Stimulated activated CD4-positive, alpha-beta T cell treated with anti-CD3 and anti-CD28 coated beads, Interleukin-4, amount 100 ng/mL, for 4 hours (primary cell): ENCODE data around the gene TSPEAR.
A peak's percentile ranks its signal among the peaks of the same experiment; 100 is the strongest.
"Not testable (repeated sequence)": the region's sequence is repeated elsewhere in the genome, so short reads cannot be mapped to it uniquely, and the experiment has no call there.

ENCODE experiments used
- DNase-seq, 2 experiments: peaks; one replicate each; pipeline ENCODE4 v3.0.0-alpha.2; 2020

Gene TSPEAR

DNA sequence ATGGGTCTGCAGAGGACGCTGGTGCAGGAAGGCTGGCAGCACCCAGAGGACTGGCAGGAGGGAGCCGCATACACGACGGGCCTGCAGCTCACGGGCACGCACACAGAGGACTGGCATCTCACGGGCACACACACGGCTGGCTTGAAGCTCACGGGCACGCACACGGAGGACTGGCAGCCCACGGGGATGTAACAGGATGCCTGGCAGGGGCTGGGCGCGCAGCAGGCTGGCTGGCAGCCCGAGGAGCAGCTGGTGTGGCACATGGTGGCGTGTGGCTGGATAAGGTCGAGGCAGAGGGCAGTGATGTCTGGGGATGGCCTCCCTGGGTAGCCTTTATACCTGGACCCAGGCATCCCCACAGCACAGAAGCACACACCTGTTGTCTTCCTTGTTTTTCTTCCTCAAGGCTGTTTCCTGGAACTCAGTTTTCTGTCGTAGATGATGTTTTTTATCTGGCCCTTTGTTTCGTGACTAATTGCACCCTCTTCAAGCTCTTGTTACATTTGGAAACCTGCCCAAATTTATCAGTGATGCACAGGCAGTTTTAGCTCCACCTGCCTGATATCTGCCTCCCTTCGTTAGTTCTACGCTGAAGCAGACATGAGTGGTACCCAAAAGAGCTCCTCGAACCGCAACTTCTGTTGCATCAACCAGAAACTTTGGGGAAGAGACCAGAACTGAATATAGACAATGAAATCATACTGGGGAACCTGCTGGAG is 29.4 kb downstream of the TSPEAR start, which contains the start of gene KRTAP12-1:
Gene KRTAP12-1 (minus strand): TSS at position 303 of the 719 bp plus-strand sequence. CDS start 40 bp downstream, at position 263.
- no peak for DNase-seq

DNA sequence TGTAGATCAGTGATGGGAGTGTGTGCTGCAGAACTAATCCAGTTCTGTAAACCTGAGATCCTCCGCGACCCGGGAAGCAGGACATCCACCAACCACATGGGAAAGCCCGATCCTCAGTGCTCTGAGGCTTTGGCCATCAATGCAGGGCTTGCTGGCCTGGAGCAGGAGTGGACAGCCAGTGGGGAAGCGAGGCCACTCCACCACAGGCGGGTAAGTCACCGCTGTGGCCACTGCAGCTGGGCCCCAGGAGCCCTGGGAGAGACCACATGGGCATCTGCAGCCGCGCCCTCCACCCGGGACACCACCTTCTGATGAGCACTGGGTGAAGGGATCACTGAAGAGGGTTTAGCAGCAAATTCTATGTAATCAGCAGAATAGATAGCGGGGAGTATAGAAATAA is 30.2 kb downstream of the TSPEAR start:
- DNase-seq: no peak

DNA sequence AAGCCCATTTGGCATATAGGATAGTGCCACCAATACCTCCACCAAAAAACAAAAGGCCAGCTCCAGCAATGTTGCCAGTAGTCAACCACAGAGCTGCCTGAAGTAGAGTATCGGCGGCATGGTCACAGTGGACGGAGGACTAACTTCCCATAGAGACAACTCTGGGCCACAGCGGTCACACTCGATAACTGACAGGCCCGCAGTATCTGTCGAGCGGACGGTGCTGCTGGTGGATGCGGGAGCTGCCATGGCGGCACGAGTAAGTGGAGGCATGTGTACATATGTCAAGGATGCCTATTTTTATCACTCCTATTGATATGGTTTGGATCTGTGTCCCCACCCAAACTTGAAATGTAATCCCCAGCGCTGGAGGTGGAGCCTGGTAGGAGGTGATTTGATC is 33.5 kb downstream of the TSPEAR start:
- no peak for DNase-seq

DNA sequence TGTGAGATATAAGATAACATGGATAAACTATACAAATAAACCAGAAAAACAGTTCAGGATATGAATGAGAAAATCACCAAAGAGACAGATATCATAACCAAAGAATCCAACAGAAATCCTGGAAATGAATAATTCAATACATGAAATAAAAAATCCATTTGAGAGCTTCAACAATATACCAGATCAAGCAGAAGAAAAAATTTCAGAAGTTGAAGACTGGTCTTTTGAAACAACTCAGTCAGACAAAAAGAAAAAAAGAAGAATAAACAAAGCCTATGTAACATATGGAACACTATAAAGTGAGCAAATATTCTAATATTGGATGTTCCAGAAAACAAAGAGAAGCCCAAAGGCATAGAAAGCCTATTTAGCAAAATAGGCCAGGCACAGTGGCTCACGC is 39.5 kb downstream of the TSPEAR start:
- DNase-seq: no peak

DNA sequence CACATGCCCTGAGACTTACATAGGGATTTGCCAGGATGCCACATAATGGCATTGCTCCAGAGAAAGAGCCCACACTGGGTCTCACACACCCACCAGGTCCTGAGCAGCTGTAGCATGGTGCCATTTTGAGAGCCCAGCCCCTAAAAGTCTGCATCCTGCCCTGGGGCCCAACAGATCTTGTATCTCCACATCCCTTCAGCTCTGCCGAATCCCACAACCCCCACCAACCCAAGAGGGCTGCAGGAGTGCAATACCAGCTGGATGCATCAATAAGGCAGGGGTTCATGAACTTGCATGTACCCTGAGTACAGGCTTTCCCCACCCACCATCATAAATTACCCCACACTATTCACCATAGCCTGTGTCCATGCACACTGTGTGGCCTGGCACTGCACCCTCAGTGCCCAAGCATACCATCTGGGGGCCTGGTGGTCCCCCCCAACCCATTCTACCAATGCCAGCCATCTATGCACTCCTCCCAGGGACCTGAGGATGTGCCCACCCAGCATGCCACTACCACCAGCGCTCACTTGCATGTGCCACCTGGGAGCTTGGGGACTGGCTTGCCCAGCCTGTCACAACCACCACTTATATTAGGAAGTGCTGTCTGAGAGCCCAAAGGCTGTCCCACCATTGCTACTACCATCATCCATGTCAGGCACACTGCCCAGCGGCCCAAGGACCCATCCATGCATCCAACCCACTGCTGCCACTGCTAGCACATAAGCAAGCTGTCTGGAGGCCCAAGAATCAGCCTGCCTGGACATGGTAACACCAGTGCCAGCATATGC is 40.5 kb downstream of the TSPEAR start:
- DNase-seq: no peak

DNA sequence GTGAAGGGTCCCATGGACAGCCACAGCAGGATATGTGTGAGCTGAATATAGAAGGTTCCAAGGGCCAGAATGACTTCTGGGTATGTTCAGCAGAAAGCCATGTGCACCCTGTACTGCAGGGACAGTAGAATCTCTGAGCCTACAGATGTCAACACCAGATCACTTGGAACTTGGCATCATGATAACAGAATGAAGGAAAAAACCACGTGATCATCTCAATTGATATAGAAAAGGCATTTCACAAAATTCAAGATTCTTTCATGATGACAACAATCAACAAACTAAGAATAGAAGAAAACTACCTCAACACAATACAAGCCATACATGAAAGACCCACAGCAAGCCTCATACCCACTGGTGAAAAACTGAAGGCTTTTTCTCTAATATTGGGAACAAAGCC is 43.8 kb downstream of the TSPEAR start:
- DNase-seq: no peak

DNA sequence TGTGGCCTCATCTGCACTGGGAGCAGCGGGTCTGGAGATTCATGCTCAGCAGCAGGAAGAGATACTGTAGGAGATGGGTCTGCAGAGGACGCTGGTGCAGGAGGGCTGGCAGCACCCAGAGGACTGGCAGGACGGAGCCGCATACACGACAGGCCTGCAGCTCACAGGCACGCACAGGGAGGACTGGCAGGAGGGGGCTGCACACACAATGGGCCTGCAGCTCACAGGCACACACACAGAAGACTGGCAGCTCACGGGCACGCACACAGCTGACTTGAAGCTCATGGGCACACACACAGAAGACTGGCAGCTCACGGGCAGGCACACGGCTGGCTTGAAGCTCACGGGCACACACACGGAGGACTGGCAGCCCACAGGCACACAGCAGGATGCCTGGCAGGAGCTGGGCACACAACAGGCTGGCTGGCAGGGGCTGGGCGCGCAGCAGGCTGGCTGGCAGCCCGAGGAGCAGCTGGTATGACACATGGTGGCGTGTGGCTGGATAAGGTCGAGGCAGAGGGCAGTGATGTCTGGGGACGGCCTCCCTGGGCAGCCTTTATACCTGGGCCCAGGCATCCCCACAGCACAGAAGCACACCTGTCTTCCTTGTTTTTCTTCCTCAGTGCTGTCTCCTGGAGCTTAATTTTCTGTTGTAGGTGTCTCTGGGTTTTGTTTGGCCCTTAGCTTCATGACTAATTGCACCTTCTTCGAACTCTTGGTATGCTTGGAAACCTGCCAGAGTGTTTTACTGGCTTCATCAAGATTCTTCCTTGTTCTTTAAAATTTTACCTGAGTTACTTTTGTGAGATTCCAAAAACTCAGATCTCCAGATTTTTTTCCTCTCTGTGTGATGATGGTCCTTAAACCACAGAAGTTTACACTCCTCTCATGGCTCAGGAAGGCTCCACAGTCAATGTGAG is 44.7 kb downstream of the TSPEAR start, which contains the start of gene KRTAP12-2:
Gene KRTAP12-2 (minus strand): TSS at position 527 of the 920 bp plus-strand sequence. CDS start 41 bp downstream, at position 486.
- DNase-seq: no peak

DNA sequence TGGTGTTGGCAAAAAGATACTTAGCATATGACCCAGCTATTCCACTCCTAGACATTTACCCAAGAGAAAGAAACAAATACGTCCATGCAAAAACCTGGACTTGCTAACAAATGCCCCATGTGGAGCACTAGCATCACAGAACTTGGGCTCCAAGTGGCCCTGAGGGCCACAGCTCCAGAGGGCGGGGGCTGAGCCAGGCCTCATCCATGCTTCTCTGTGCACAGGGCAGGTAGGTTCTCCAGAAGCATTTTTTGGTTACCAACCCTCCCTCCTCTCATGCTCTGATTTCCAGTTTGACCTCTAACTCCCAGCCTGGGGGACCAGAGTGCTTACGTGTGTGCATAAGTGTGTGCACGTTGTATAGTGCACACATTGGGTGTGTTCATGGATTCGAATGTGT is 46.7 kb downstream of the TSPEAR start:
- DNase-seq: no peak

DNA sequence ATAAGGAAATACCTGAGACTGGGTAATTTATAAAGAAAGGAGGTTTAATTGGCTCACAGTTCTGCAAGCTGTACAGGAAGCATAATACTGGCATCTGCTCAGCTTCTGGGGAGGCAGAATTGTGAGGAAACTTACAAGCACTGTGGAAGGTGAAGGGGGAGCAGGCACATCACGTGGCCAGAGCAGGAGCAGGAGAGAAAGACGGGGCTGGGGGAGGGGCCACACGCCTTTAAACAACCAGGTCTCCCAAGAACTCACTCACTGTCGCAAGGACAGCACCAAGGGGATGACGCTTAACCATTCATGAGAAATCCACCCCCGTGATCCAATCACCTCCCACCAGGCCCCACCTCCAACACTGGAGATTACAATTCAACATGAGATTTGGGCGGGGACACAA is 49.8 kb downstream of the TSPEAR start:
- DNase-seq: not testable (repeated sequence)

DNA sequence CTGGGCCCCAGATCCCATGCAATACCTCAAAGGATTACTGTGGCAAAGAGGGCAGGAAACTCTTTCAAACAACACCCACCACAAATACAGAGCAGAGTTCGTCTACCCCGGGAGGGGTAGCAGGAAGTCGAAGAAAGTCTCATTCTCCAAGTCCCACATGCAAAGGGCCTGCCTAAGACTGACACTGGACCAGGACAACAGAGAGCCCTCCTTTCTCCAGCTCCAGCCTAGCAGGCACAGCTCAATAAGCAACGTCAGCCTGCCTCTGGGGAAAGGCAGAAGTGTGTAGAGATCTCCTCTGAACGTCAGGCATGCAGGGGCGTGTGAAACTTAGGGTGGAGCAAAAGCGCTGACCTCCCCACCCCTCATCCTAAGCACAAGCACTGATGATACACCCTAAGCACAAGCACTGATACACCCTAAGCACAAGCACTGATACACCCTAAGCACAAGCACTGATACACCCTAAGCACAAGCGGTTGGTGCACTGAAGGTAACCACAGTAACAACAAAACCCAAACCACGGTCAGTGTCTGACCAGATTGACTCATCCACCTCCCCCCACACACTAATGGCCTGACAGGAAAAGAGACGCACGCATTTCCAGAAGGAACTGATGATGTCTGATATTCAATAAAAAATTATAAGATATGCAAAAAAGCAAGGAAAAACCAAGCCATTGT is 52.3 kb downstream of the TSPEAR start:
- DNase-seq: no peak

DNA sequence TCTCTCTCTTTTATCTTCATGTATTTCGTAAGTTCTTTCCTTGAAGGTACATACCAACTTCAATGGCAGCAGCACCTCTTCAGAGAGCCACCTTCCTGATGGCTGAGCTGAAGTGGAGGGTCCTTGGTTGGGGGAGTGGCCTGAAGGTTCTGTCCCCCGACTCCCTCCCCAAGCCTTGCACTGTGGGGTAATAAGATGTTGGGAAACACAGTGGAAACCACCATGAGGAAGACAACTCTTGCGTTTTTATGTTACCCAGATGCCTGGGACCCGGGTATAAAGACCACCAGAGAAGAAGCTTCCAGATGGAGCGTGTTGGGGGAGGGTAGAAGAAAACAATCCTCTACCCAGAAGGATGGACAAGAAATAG is 52.8 kb downstream of the TSPEAR start:
- DNase-seq: no peak

DNA sequence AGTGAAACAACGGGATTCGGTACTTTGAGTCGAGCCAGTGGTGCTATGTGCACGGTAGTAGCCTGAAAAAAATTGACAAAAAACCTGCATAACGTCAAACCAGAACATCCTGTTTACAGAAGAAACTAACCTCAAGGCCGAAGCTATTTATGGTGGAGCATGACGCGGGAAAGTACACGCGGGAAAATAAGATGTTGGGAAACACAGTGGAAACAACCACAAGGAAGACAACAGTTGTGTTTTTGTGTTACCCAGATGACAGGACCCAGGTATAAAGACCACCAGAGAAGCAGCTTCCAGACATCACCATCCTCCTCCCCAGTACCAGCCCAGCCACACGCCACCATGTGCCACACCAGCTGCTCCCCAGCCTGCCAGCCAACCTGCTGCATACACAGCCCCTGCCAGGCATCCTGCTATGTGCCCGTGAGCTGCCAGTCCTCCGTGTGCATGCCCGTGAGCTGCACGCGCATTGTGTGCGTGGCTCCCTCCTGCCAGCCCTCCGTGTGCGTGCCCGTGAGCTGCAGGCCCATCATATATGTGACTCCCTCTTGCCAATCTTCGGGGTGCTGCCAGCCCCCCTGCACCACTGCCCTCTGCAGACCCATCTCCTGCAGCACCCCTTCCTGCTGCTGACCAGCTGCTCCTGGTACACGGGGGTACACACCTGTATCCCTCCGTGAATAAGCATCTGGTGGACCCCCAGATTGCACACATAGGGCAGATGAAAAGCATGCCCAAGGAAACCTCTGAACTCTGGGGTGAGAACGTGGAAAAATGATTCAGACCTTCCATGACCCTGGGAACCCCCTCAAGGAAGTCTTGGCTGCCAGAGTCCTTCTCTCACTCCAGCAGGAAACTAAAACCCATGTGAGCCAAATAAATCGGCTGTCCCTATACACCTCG is 53.5 kb downstream of the TSPEAR start, which contains the start of gene KRTAP12-3:
Gene KRTAP12-3 (plus strand): TSS at position 298 of the 906 bp plus-strand sequence. CDS start 48 bp downstream, at position 346.
- DNase-seq: no peak

DNA sequence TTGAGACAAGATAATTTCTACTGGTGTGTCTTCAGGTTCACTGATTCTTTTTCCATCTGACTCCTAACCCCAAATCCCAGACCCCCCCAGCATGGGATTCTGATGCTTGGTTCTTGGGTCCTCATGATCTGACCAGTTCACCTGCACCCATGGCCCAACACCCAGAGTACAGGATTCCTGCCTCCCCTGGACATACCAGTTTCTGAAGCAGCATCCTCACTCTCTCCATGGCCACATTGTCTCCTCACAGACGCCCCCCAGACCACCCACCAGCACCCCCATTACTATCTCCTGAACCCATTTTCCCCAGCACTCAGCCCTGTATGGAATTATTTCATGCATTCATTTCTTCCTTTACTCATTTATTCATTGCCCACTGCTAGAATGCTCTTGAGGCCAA is 54.5 kb downstream of the TSPEAR start:
- no peak for DNase-seq

DNA sequence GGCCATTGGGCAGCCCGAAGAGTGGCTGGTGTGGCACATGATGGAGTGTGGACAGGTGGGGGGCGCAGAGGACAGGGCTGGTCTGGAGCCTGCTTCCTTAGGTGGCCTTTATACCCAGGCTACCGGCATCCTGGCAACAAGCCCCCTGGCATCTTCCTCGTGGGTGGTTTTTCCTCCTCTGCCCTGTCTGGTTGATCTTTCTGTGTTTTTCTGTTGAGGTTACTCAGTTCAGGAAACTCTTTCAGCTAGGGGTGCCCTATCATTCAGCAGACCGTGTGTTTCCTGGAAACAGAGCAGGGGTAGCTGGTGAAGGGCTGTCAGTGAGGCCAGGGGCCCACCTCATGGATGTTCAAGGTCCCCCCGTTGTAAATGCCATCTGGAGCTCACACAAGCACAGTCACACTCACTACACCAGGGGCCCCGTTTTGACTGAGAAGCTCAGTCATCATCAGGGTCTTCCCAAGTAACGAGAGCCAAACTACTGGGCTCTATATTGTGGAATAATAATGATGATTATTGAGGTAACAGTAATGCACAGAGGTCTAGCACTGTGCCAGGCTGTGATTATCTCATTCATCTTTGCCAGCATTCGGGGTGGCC is 56.7 kb downstream of the TSPEAR start, which contains the start of gene KRTAP12-4:
Gene KRTAP12-4 (minus strand): TSS at position 84 of the 600 bp plus-strand sequence. CDS start 45 bp downstream, at position 39.
- DNase-seq: no peak

DNA sequence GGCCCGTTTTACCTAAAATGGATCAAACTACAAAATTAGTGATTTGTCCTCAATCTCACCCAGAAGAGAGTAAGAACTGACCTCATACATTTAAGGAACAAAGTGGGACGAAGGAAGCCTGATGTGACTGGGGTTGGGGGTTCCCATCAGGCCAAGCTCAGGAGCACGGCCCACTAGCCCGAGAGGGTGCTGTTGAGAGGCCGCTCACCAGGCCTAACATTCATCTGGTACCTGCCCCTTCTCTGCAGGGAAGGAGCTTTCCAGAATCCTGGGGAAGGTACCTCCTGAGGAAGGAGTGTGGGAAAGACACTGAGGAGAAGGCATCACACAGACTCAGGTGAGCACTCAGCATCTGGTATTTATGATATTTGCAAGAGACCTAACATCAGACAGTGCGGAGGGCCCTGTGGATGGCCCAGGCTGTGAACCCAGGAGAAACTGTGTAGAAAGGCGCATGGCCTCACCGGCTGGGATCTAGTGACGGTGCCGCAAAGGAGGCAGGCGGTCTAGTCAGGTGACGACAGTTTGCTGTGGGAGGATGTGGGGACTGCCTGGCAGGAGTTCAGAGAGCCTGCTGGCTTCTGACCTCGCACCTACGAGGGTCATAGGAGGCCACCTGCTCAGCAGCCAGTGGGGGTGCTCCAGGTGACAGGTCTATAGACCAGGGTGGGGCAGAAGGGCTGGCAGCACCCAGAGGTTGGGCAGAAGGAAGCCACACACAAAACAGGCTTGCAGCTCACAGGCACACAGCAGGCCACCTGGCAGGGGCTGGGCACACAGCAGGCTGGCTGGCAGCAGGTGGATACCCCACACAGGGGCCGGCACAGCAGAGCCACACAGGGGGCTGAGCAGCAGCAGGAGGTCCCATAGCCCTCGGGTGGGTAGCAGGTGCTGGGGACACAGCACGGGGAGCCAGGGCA is 57.5 kb downstream of the TSPEAR start:
- peak in 1 of 2 experiments; percentile 24 for DNase-seq

DNA sequence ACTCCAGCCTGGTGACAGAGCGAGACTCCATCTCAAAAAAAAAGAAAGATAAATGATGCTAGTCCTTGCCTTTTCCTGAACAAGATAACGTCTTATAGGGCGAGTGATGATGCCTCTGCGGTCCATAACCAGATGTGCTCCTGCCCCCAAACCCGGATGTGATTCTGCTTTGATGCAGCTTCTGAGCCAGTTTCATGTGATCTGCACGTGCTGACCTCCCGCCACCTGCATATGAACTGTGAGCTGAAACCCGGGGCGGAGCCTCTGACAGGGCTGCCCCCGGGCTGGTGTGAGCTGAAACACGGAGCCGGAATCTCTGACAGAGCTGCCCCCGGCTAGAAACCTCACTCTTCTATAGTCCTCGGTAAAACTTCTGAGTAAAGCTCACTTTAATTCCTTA is 58.2 kb downstream of the TSPEAR start:
- no peak for DNase-seq

DNA sequence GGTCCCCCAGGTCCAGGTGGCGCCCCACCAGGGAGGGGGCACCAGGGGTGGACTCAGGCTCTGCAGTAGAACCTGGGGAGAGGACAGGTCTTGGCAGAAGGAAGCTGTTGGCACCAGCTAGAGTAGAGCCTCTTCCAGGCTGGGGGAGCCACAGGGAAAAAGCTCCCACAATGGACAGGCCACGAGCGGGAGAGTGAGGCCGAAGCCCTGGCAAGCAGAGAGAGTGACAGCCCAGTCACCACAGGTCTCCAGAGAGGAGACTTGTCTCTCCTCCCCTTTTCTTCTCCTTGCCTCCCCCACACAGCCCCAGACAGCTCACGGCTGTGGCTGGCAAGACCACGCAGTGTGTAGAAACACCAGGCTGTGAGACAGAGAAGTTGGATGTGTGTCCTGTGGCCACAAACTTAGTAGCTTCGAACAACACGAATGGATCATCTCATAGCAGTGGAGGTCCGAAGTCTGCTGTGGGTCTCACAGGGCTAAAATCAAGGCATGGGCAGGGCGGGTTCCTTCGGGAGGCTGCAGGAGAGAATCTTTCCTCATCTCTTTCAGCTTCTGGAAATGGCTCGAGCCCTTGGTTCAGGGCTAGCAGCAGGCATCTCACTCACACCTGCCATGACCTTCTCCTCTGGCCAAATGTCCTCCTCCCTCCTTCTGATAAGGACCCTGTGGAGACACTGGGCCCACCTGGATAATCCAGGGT is 60.2 kb downstream of the TSPEAR start:
- DNase-seq: no peak

DNA sequence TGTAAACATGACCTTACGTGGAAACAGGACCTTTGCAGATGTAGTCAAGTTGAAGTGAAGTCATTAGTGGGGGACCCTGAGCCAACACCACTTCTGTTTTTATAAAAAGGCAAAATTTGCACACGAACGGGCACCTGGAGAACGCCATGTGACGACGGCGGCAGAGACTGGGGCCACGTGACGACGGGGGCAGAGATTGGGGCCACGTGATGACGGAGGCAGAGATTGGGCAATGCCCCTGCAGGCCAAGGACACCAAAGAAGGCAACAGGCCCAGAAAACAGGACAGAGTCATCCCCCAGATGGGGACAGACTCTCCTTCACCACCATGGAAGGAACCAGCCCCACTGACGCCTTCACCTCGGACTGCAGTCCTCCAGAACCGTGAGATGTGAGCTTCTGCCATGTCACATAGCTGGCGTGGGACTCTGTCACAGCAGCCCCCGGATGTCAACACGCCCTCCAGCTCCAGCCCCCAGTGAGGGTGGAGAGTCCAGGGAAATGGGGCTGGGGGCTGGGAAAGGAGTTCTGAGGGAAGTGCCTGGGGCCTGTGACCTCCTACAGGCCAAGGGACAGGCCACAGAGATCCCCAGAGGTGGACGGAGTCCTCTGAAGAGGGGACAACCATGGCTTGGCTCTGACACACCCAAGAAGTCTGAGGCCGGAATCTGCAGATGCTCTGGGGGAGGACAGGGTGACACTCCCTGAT is 61.0 kb downstream of the TSPEAR start:
- no peak for DNase-seq
